Right atrium auricular region (tissue), 2 donors: ENCODE data around the gene LRCH3. TPM values are rescaled to one million over a fixed set of nuclear protein-coding genes. Genes with fewer than 3 reads are reported as not detected.

Experiments used
- DNase-seq: peaks from one replicate; pipeline ENCODE4 v3.0.0-alpha.2; 2019; ENCODE audit warnings: low spot score
- H3K27ac ChIP-seq, 2 donors: fragments of 200-600 bp; sonication (generic); 1 replicate in 1 of 2; 2 replicates in 1 of 2; pipeline ENCODE4 v1.5.1; 2016 to 2019
- H3K27me3 ChIP-seq, 2 donors: fragments of 200-600 bp; sonication (generic); one replicate each; pipeline versions ENCODE4 v1.5.1 to v1.6.0; 2017 to 2019
- H3K36me3 ChIP-seq: fragments of 200-600 bp; sonication (generic); one replicate; pipeline ENCODE4 v1.5.1; 2016
- H3K4me1 ChIP-seq, 2 donors: fragments of 200-600 bp; sonication (generic); one replicate each; pipeline versions ENCODE4 v1.5.1 to v1.6.0; 2017 to 2019
- H3K4me3 ChIP-seq, 2 donors: fragments of 200-600 bp; sonication (generic); 1 replicate in 1 of 2; 2 replicates in 1 of 2; pipeline ENCODE4 v1.5.1; 2017 to 2019; ENCODE audit warnings: mild to moderate bottlenecking in 1 of 2, moderate library complexity in 1 of 2
- H3K9me3 ChIP-seq, 2 donors: fragments of 200-600 bp; sonication (generic); one replicate each; pipeline ENCODE4 v1.5.1; 2019
- CTCF ChIP-seq, 2 donors: fragments of 200-600 bp; sonication (generic); IDR thresholded peaks; one replicate each; pipeline ENCODE4 v1.5.1; 2019; ENCODE audit warnings: antibody characterized with exemption in 2 of 2
- total RNA-seq, 2 donors: library from RNA; depleted of rRNA; stranded (reverse); fragments of >200 nt; gene quantifications; one replicate each; pipeline ENCODE4 v1.1.0, GENCODE V29; 2016

The LRCH3 gene
- total RNA-seq, 2 donors from 2014 or later, result 22.2 to 23.4 TPM

GRCh38 chr3:197836244-197836643 is 45.2 kb downstream of the LRCH3 start:
- Histone ChIP-seq H3K9me3 (no peaks in the 10 kb centered on the region), H3K27ac (no peak overlapping the region), H3K4me1 (no peaks in the 10 kb centered on the region), H3K4me3 (no peak overlapping the region), H3K36me3 (peaks cover 67% of the 10 kb centered on the region), H3K27me3 (no peaks in the 10 kb centered on the region)
- TF ChIP-seq CTCF (IDR thresholded peaks at IDR 0.05), result no peak
- no peak for DNase-seq

GRCh38 chr3:197837282-197837681 is 46.2 kb downstream of the LRCH3 start:
- no peak overlapping the region for H3K4me3 ChIP-seq
- no peak for TF ChIP-seq CTCF (IDR thresholded peaks at IDR 0.05)
- H3K9me3 ChIP-seq, result no peaks in the 10 kb centered on the region
- no peaks in the 10 kb centered on the region for H3K4me1 ChIP-seq
- peaks cover 70% of the 10 kb centered on the region for H3K36me3 ChIP-seq
- no peaks in the 10 kb centered on the region for H3K27me3 ChIP-seq
- H3K27ac ChIP-seq, result no peak overlapping the region
- no peak for DNase-seq

- Histone ChIP-seq H3K36me3 (peaks cover 74% of the 10 kb centered on the region), H3K27ac (no peak overlapping the region), H3K4me3 (no peak overlapping the region), H3K9me3 (no peaks in the 10 kb centered on the region), H3K27me3 (no peaks in the 10 kb centered on the region), H3K4me1 (no peaks in the 10 kb centered on the region)
- TF ChIP-seq CTCF (IDR thresholded peaks at IDR 0.05), result no peak
- DNase-seq, result no peak
These were observed 50.7 kb downstream of the LRCH3 start for GRCh38 chr3:197841789-197842188.

- H3K27me3 ChIP-seq, result no peaks in the 10 kb centered on the region
- no peak for TF ChIP-seq CTCF (IDR thresholded peaks at IDR 0.05)
- no peak overlapping the region for H3K4me3 ChIP-seq
- peaks cover 62% of the 10 kb centered on the region for H3K36me3 ChIP-seq
- no peaks in the 10 kb centered on the region for H3K4me1 ChIP-seq
- DNase-seq, result no peak
- no peak overlapping the region for H3K27ac ChIP-seq
- H3K9me3 ChIP-seq, result no peaks in the 10 kb centered on the region
These were observed 55.4 kb downstream of the LRCH3 start for GRCh38 chr3:197846491-197846890.

- Histone ChIP-seq H3K4me1 (no peaks in the 10 kb centered on the region), H3K9me3 (no peaks in the 10 kb centered on the region), H3K4me3 (no peak overlapping the region), H3K36me3 (peaks cover 60% of the 10 kb centered on the region), H3K27me3 (no peaks in the 10 kb centered on the region), H3K27ac (no peak overlapping the region)
- no peak for DNase-seq
- no peak for TF ChIP-seq CTCF (IDR thresholded peaks at IDR 0.05)
These were observed 56.9 kb downstream of the LRCH3 start for GRCh38 chr3:197847866-197848401.
